HG03175 (cell line): ENCODE measurements around the gene ARHGAP25.
A peak's percentile ranks its signal among the peaks of the same experiment; 100 is the strongest.

ENCODE experiments used
- ATAC-seq: cut with Tn5 transposase; IDR thresholded peaks from one replicate; pipeline ENCODE4 v1.9.1; 2021; ENCODE audit warnings: mild to moderate bottlenecking, moderate library complexity; ENCODE audit not compliant: unreplicated experiment

Gene ARHGAP25

DNA sequence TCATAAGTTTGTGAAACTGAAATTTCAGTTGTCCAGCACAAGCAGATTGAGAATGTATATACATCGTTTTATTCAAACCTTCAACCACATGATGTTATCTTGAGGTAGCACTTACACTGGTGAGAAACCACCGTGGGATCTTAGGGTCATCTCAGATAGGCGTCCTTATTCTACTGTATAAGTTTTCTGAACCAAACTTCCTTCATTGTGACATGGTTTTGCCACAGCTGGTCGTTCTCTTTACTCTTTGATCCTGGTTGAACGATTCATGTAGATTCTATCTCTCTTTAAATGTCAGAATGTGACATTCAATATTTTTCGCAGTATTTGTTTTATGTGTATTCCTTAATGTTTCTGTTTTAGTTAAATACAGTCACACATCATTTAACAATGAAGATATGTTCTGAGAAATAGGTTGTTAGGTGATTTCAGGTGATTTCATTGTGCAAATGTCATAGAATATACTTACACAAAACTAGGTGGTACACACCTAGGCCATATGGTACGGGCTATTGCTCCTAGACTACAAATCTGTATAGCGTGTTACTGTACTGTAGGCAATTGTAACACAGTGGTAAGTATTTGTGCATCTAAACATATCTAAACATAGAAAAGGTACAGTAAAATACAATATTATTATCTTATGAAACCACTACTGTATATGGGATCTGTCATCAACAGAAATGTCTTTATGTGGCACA lies 17.9 kb upstream of the ARHGAP25 start:
- peak; percentile 40 for ATAC-seq

- ATAC-seq = peak; percentile 37
Measured at GRCh38 chr2:68717305-68717661, 17.3 kb upstream of the ARHGAP25 start.

- no peak for ATAC-seq
Measured at GRCh38 chr2:68719912-68720311, 14.7 kb upstream of the ARHGAP25 start.

DNA sequence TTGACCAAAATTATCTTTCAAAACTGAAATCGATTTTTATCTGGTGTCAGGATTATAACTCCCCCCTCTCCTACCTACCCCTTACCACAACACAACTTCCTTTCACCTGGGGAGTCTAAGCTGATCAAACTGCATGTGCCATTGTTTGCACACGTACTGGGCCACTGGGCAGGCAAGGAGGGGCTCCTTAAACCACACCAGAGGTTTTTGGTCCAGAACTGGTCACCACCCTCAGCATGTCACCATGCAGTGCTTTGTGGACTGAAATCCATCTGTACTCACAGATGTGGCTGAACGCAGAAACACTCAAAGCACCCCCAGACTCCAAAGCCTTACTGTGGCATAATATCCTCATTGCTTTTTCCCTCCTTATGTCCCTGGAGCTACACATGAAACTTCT lies 13.9 kb upstream of the ARHGAP25 start:
- ATAC-seq = no peak

GRCh38 chr2:68721482-68722101 lies 13.0 kb upstream of the ARHGAP25 start:
- ATAC-seq = peak; percentile 63

GRCh38 chr2:68722712-68723111 lies 11.9 kb upstream of the ARHGAP25 start:
- no peak for ATAC-seq

DNA sequence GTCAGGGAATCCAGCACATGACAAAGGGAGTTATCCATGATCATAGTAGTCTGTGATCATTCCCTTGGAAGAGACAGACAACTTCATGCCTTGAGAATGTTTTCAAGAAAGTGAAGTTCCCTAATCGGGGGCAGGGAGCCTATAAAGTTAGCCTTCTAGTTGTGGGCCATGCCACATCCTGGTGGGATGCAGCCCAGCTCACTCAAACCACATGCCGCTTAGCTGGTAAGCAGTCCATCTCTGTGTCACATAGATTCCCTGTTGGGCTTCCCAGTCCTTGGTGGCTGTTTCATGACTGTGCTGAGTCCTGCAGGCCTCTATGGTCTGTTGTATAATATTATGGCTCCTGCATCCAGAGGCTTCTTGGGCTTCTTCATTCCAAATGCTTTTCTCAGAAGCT lies 11.4 kb upstream of the ARHGAP25 start:
- no peak for ATAC-seq

DNA sequence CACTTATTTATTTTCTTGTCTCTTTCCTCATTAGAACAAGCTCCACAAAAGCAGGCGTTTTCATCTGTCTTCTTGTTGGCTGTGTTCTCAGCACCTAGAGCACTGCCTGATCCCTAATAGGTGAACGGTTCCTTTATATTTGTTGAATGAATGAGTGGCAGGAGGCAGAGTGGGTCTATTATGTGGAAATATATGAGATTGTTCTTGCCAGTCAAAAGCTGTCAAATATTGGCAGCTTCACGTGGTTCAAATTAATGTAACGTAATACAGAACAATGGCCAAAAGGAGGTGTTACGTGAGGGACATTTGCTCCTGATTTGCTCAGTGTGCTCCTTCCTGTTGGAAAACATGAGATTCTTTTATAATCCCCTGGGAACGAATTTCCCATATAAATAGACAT lies 8.5 kb upstream of the ARHGAP25 start:
- no peak for ATAC-seq

- peak; percentile 98 for ATAC-seq
Measured at GRCh38 chr2:68726608-68727367, 7.8 kb upstream of the ARHGAP25 start.

- no peak for ATAC-seq
Measured at GRCh38 chr2:68727683-68728375, 6.8 kb upstream of the ARHGAP25 start.

- no peak for ATAC-seq
Measured at GRCh38 chr2:68730828-68731227, 3.8 kb upstream of the ARHGAP25 start.

GRCh38 chr2:68732036-68732932 lies 2.3 kb upstream of the ARHGAP25 start:
- no peak for ATAC-seq

DNA sequence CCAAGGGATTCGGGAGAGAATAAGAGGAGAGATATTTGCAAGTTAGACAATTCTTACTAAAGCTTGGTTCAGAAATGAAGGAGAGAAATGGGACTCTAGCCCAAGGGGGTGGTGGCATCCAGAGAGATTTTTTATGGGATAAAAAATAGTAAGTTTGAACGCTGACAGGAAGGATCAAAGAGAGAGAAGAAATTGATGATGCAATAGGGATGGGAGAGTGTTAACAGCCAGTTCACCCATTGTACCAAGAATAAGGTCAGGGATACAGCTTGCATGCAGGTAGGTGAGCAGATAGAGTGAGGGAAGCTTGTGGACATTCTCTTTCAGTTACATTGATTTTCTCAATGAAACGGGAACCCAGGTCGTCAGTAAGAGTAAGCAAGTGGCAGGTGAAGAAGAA lies 1.2 kb upstream of the ARHGAP25 start:
- no peak for ATAC-seq

DNA sequence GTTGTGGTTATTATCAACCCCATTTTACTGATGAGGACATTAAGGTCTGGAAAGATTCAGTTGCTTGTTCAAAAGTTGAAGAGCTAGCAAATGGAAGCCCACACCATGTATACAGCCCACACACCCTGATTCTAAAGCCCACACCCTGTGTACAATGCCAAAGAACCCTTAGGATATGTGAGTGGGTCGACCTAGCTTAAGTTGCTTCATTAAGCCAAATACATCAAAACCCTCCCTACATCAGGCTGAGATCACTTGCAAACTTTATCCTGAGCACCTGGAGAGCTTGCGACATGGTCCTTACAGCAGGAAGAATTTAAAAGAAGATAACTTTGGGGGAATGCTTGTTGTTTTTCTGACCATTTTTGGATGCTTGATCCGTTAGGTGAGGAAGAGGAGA lies 435 bp upstream of the ARHGAP25 start:
- ATAC-seq = no peak

- ATAC-seq = no peak
Measured at GRCh38 chr2:68736086-68736485, 1.5 kb downstream of the ARHGAP25 start.

- peak; percentile 54 for ATAC-seq
Measured at GRCh38 chr2:68737711-68738110, 3.1 kb downstream of the ARHGAP25 start.

DNA sequence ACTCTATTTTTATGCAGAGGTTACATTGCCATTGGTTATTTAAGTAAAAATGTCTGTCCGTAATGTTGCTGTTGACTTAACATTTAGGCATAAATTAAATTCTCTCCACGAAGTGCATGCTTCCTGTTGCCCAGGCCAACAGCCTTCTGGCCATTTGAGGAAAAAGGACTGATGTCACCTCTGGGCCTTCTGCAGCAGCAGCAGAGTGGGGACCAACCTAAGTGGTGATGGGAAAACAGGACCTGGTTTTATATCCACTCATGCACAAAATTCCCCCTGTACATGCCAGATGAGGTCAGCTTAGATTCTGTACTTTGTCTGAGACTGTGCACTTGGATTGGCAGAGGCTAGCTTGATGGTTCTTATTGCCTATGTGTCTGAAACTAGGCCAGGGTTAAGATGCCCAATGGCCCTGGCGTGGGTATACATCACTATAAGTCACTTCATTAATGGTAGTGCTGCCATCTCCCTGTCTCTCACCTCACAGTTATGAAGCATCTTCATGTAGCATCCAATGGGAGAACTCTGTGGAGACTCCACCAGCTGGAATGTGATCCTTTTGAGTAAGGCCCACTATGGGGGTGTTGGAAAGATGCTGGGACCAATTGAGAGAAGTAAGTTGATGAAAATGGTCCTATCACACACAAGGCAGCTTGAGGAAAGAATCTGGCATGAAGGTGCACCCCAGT lies 4.4 kb downstream of the ARHGAP25 start:
- no peak for ATAC-seq

- ATAC-seq = no peak
Measured at GRCh38 chr2:68739595-68740399, 5.2 kb downstream of the ARHGAP25 start.

GRCh38 chr2:68740400-68740914 lies 5.8 kb downstream of the ARHGAP25 start:
- no peak for ATAC-seq
